ENCODE data around the gene SELENOO.

SELENOO gene

GRCh38 chr22:50173983-50174355 lies 26.8 kb upstream of the SELENOO start:
- DNase-seq (no peak), ATAC-seq (ENCODE audit: insufficient read depth, low read depth) (no peak)
- Histone ChIP-seq H3K79me2 (ENCODE audit: insufficient read depth, low read length) (no peaks in the 10 kb centered on the region), H2AFZ (ENCODE audit: low read depth, low read length) (no peak overlapping the region), H3K4me2 (ENCODE audit: insufficient read depth, low read length) (no peak overlapping the region), H3K9me3 (ENCODE audit: insufficient read depth, low read length, severe bottlenecking) (no peaks in the 10 kb centered on the region), H3K4me1 (ENCODE audit: insufficient read depth, low read length) (no peaks in the 10 kb centered on the region), H3K27ac (ENCODE audit: low read length) (no peak overlapping the region), H3K9ac (ENCODE audit: low read depth, low read length) (no peak overlapping the region), H3K36me3 (ENCODE audit: insufficient read depth, low read length) (no peaks in the 10 kb centered on the region), H4K20me1 (ENCODE audit: insufficient read depth, low read length) (no peaks in the 10 kb centered on the region), H3K27me3 (ENCODE audit: insufficient read depth, low read length, poor library complexity) (peaks cover 8% of the 10 kb centered on the region), H3K4me3 (ENCODE audit: low read depth in 1 of 2, low read length in 2 of 2) (no peak overlapping the region)
- TF ChIP-seq CTCF (IDR thresholded peaks at IDR 0.05; ENCODE audit: borderline replicate concordance, extremely low read depth, low read length, poor library complexity, severe bottlenecking): no peak
- no peak for TF ChIP-seq EZH2 (IDR thresholded peaks at IDR 0.05; ENCODE audit: borderline replicate concordance, low read depth, low read length, severe bottlenecking)

- Histone ChIP-seq H4K20me1 (ENCODE audit: insufficient read depth, low read length) (no peaks in the 10 kb centered on the region), H3K4me2 (ENCODE audit: insufficient read depth, low read length) (no peak overlapping the region), H3K79me2 (ENCODE audit: insufficient read depth, low read length) (no peaks in the 10 kb centered on the region), H3K36me3 (ENCODE audit: insufficient read depth, low read length) (no peaks in the 10 kb centered on the region), H2AFZ (ENCODE audit: low read depth, low read length) (no peak overlapping the region), H3K4me3 (ENCODE audit: low read depth in 1 of 2, low read length in 2 of 2) (no peak overlapping the region), H3K9me3 (ENCODE audit: insufficient read depth, low read length, severe bottlenecking) (no peaks in the 10 kb centered on the region), H3K9ac (ENCODE audit: low read depth, low read length) (no peak overlapping the region), H3K27me3 (ENCODE audit: insufficient read depth, low read length, poor library complexity) (peaks cover 8% of the 10 kb centered on the region), H3K27ac (ENCODE audit: low read length) (no peak overlapping the region), H3K4me1 (ENCODE audit: insufficient read depth, low read length) (no peaks in the 10 kb centered on the region)
- no peak for TF ChIP-seq CTCF (IDR thresholded peaks at IDR 0.05; ENCODE audit: borderline replicate concordance, extremely low read depth, low read length, poor library complexity, severe bottlenecking)
- TF ChIP-seq EZH2 (IDR thresholded peaks at IDR 0.05; ENCODE audit: borderline replicate concordance, low read depth, low read length, severe bottlenecking): no peak
- ATAC-seq (ENCODE audit: insufficient read depth, low read depth): no peak
- DNase-seq: no peak
Observed at GRCh38 chr22:50174382-50175190, 26.2 kb upstream of the SELENOO start.

GRCh38 chr22:50175191-50175461 lies 25.7 kb upstream of the SELENOO start:
- ATAC-seq (ENCODE audit: insufficient read depth, low read depth) (no peak), DNase-seq (no peak)
- H3K9ac ChIP-seq (ENCODE audit: low read depth, low read length): no peak overlapping the region
- TF ChIP-seq EZH2 (IDR thresholded peaks at IDR 0.05; ENCODE audit: borderline replicate concordance, low read depth, low read length, severe bottlenecking) (no peak), CTCF (IDR thresholded peaks at IDR 0.05; ENCODE audit: borderline replicate concordance, extremely low read depth, low read length, poor library complexity, severe bottlenecking) (no peak)
- no peaks in the 10 kb centered on the region for H3K79me2 ChIP-seq (ENCODE audit: insufficient read depth, low read length)
- no peaks in the 10 kb centered on the region for H3K9me3 ChIP-seq (ENCODE audit: insufficient read depth, low read length, severe bottlenecking)
- H3K4me3 ChIP-seq (ENCODE audit: low read depth in 1 of 2, low read length in 2 of 2): no peak overlapping the region
- H3K27ac ChIP-seq (ENCODE audit: low read length): no peak overlapping the region
- H3K4me1 ChIP-seq (ENCODE audit: insufficient read depth, low read length): no peaks in the 10 kb centered on the region
- no peaks in the 10 kb centered on the region for H3K36me3 ChIP-seq (ENCODE audit: insufficient read depth, low read length)
- no peaks in the 10 kb centered on the region for H4K20me1 ChIP-seq (ENCODE audit: insufficient read depth, low read length)
- peaks cover 8% of the 10 kb centered on the region for H3K27me3 ChIP-seq (ENCODE audit: insufficient read depth, low read length, poor library complexity)
- H2AFZ ChIP-seq (ENCODE audit: low read depth, low read length): no peak overlapping the region
- H3K4me2 ChIP-seq (ENCODE audit: insufficient read depth, low read length): no peak overlapping the region

Data from DND-41 (cell line).